Ammon's horn (tissue), 1 donor: ENCODE data around the gene TGFBR2.

Experiments used
- DNase-seq: peaks from one replicate; pipeline ENCODE4 v3.0.0-alpha.2; 2016; ENCODE audit warnings: low spot score

The TGFBR2 gene

DNA sequence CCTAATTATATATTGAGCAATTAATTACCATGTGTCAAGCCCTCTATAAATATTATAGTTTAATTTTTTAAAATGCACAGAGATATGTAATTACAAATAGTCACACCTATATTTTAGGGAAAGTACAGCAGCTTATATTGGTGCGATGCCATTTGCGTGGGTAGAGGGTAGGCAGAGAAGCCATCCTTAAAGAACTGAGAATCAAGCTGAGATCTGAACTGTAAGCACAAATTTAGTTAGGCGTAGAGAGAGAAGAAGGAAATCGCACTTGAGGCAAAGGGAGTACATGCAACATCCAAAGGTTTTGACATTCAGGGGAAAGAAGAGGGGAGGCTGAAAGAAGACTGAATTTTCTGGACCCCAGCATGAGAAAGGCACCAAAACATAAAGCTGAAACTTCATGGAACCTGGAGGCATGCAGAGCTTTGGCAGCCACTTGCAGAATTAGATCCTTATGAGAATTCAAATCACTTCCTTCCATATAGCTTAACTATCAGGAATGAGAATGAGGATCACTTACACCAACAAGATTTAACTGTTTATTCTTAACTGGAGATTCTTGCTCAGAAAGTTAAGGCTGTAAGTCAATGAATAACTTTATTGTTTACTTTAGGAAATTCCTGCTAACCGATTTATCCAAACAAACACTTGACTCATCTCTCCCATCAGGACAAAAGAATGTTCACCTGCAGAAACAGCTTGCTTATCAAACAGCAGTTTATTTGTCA is 114.3 kb downstream of the TGFBR2 start:
- DNase-seq, result no peak

DNA sequence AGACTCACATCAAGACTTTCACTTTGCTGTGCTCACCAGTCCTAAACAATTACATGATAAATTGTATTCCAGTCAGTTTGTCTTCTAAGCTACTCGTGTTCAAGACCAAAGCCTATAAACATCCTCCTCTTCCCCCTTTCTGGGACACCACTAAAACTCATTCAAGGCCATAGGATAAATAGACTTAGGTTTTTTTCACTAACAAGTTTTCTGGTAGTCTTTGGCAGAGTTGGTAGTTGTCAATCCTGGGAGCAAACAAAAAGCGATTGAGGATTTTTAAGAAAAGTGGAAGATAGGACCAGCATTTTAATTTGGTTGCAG is 114.9 kb downstream of the TGFBR2 start:
- DNase-seq, result no peak

DNA sequence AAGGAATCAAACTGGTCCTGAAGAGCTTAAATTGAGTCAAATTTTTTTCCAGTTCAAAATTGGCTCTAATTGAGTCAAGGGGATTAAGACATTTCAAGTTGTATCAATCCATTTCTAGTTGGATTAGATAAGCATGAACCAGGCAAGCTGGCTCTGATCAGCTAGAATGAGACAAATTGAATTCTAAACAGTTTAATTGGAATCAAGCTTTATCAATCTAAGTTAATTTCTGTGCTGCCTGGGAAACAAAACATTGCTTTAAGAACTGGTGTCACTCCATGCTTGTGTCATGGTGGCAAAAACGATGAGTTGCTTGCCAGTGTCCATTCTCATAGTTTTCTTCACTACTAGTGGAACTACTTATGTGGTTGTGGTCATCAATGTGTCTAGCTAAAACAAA is 116.8 kb downstream of the TGFBR2 start:
- no peak for DNase-seq

DNA sequence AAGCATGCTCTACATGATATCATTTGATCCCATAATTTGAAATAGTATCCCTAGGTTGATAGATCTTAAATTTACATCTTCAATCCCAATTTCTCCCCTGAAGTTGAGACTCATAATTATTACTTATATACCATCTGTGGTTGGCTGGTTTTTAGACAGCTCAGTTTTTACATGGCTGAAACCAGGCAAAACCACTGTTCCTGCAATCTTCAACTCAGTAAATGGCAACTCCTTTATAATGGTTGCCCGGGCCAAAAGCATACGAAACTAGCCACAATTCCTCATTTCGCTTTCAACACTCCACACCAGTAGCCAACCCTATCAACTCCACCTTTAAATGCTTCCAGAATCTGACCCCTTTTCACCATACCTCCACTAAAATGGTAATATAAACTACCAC is 118.5 kb downstream of the TGFBR2 start:
- DNase-seq, result no peak

DNA sequence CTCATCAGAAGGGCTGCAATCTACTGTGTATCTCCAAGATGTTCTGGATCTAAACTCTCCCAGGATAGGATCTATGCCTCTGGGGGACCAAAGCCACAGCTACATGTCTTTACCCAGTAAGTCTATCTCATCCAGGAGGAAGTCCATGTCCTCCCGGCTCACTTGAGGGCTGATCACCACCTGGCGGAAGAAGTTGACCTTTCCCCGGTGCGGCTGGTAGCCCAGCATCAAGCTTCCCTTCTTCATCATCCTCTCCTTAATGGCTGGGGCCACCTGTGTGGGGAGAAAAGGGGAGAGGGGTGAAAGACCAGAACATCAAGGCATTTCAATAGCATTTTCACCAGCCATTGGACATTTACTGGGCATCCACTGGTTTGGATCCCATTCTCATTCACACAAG is 121.7 kb downstream of the TGFBR2 start:
- no peak for DNase-seq

DNA sequence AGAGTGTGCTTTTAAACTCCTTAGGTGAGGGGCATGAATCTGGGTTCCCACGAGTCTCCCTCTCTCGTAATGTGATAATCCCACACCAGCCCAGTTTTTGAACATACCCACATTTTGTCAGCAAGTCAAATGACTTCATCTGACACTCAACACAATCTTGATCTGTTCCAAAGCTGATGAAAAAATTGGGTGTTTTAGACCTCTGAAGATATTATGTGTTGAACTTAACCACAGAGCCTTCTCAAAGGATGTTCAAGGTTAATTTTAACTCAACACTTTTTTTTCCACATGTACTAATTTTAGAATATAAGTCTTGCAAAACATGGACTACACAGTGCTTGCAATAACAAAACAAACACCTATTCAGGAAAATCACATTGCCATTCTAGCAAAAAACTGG is 123.1 kb downstream of the TGFBR2 start:
- DNase-seq, result no peak

DNA sequence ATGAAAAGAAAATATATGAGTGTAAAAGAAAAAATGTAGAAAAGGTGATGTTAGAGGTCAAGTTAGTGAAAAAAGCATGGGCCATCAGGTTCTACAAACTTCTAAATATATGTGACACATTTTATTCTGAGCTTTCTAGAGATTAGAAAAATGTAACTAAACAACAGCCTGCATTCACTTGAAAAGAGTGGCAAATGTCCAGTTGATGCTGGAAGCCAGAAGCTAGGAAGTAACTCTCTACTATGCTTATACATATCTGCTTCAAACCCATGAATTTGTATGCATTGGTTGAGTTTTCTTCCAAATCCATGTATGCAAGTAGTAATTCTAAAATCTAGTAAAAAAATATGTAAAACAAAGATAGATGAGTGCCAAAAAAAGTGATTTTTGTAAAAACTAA is 123.5 kb downstream of the TGFBR2 start:
- no peak for DNase-seq

DNA sequence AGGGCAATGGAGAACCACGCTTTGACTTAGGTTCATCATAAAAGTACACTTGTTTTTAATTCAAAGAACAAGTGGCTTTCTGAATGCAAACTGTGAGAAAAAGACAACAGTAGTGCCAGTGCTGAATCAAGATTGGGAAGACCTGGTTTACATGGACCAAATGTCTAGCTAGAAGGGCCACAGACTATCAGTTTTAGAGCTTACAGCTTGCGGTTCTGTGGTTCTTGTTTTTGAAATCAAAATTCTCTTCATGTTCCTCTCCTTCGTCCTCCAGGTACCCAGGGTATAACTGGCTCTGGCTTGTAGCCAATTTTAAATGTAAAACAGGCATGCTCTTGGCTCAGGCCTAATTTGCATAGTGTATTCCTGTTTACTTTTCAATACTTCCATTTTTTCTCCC is 124.6 kb downstream of the TGFBR2 start:
- DNase-seq, result no peak

DNA sequence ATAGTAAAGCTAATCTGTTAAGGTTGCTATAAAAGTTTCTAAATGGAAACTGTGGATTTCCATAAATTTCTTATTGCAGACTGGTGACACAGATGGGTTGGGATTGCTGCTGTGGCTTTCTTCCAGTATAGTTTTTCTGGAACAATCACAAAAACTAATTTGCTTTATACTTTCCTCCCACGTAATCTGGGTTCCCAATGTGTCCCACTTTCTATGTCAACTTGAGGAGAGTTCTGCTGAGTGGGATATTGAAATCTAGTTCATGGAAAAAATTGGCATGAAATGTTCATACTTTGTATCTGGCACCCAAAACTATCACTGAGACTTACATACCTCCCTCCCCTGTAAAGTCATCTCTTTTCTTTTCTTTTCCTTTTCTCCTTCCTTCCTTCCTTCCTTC is 126.8 kb downstream of the TGFBR2 start:
- DNase-seq, result peak; percentile 23

DNA sequence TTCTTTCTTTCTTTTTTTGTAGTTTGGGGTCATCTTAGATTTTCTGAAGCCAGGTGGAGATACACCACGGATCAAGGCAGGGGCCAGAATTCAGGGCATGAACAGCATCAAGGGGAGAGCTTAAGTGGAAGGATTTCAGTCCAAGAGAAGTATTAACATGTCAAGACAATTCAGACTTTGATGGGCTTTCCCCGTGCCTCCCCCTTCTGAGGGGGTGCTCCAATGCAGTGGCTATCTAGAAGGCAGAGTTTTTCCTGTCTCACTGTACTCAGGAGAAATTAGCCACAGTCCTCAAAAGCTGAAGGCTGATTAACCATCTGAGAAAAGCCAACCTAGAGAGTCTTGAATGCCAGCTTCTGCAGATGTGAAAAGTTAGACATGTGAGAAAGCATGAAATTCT is 127.3 kb downstream of the TGFBR2 start:
- DNase-seq, result no peak

DNA sequence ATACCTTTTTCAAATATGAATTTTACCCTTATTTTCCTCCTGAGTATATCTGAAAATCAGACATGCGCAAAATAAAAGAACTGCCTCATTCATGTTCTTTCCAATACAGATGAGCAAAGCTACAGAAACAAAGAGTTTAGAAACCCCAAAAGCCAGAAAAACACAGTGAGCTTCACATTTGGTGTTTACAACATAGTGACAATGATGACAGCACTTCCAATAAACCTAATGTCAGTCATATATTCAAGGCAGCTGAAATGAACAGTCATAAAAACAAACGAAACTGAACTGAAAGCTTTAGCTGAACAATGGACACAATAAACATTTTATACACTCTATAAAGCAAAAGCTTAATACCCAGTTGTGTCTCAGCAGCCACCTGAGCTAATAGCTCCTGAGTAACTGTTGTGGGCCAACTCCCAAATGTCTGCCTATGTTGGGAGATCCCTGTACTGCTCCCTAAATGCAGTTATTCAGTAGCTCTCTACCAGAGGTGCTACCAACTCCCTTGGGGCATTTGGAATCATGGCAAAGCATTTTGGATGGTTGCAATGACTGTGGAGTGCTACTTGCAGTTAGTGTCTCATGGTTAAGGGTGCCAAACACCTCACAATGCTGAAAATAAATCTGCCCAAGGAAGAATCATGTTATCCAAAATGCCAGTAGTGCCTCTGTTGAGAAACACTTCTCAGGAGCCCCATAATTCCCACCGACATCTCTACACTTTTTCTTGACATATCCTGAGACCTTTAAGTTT is 131.5 kb downstream of the TGFBR2 start:
- DNase-seq, result no peak

DNA sequence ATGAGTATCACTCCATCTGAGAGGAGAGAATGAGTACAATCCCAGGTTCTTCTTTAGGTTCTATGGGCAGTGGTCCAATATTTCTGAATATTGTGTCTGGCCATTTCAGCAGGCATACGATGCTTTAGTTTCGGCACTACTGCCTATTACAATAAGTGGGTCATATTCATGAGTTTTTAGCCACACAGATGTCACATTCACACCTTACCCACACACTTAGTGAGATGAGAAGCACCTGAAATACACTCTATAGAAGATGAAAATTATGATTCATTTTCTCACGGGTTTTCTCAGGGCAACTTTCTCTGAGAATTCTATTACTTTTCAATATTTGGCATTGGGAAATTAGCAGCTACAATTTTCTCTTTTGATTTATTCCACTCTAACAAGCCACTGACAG is 132.2 kb downstream of the TGFBR2 start:
- no peak for DNase-seq

DNA sequence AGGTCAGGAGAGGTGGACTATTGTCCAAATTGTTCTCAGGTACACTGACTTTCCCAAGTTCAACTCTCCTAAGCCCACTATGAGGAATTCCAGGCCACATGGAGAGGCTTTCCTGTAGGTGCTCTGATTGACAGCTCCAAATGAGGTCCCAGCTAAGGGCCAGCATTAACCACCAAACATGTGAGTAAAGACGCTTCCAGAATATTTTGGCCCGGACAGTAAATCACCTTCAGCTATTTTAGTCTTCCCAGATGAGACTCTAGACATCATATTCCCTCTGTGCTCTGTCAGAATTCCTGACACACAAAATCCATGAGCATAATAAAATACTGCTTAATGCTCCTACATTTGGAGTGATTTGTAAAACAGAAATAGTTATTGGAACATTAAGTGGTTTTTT is 135.5 kb downstream of the TGFBR2 start:
- no peak for DNase-seq

DNA sequence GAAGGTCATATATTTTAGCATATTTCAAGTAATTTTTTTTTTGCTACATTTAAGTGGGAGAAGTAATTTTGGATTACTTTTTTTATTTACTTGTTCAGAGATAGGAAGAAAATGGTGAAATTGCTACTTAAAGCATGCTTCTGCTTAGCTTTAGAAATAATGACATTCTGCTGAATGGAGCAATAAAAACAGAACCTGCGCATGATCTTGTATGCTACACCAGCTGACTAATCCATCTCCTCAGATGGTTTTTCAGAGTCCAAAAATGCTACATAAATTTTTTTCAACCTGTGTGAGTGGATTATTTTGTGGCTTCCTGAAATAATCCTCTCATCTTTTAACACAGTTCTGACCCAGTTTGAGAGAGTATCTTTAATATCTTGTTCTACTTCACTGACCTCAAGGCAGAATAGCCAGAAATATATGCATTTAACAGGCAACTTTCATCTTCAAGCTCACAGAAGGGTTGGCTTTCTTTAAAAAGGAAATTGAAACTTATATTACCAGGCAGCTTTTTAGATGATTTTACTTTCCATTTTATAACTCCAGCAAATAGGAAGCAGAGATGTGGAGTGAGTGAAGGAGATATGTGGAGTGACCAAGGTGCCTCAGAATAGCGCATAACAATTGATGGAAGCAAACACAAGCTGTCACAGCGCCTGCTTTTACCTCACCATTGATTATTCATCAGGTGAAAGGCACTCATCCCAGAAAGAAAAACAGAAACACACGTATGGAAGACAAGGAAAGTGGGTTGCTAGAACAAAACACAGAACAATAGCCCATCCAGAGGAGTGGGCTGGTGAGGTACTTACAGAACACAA is 136.6 kb downstream of the TGFBR2 start:
- DNase-seq, result no peak
